RPMI8226 (cell line): ENCODE data around the gene SNX25.
"Not testable (repeated sequence)": the region's sequence is repeated elsewhere in the genome, so short reads cannot be mapped to it uniquely, and the experiment has no call there.

ENCODE experiments used
- DNase-seq: peaks from one replicate; pipeline ENCODE4 v3.0.0-alpha.2; 2015

Gene SNX25

GRCh38 chr4:185205073-185205472 is 4.3 kb upstream of the SNX25 start:
- not testable (repeated sequence) for DNase-seq

- peak; percentile 46 for DNase-seq
Measured at GRCh38 chr4:185205697-185206342, 3.6 kb upstream of the SNX25 start.

- DNase-seq, result no peak
Measured at GRCh38 chr4:185207466-185207865, 1.9 kb upstream of the SNX25 start.

GRCh38 chr4:185209852-185210101 is 379 bp downstream of the SNX25 start:
- DNase-seq, result not testable (repeated sequence)

- peak; percentile 34 for DNase-seq
Measured at GRCh38 chr4:185210102-185210981, 944 bp downstream of the SNX25 start.

- DNase-seq, result peak; percentile 5
Measured at GRCh38 chr4:185211035-185211434, 1.6 kb downstream of the SNX25 start.

GRCh38 chr4:185211641-185212040 is 2.2 kb downstream of the SNX25 start:
- DNase-seq, result no peak

- DNase-seq, result no peak
Measured at GRCh38 chr4:185212581-185212980, 3.2 kb downstream of the SNX25 start.

- no peak for DNase-seq
Measured at GRCh38 chr4:185213877-185214276, 4.5 kb downstream of the SNX25 start.

- no peak for DNase-seq
Measured at GRCh38 chr4:185215261-185215660, 5.9 kb downstream of the SNX25 start.

- no peak for DNase-seq
Measured at GRCh38 chr4:185217408-185217975, 8.1 kb downstream of the SNX25 start.

GRCh38 chr4:185218312-185218711 is 8.9 kb downstream of the SNX25 start:
- no peak for DNase-seq

GRCh38 chr4:185219551-185220344 is 10.3 kb downstream of the SNX25 start:
- DNase-seq, result peak; percentile 61

GRCh38 chr4:185221491-185221890 is 12.1 kb downstream of the SNX25 start:
- DNase-seq, result no peak

GRCh38 chr4:185221912-185222311 is 12.5 kb downstream of the SNX25 start:
- no peak for DNase-seq

GRCh38 chr4:185222598-185222997 is 13.2 kb downstream of the SNX25 start:
- no peak for DNase-seq

GRCh38 chr4:185224597-185224996 is 15.2 kb downstream of the SNX25 start:
- no peak for DNase-seq

GRCh38 chr4:185225940-185226339 is 16.5 kb downstream of the SNX25 start:
- no peak for DNase-seq

GRCh38 chr4:185227131-185227551 is 17.7 kb downstream of the SNX25 start:
- DNase-seq, result no peak

- no peak for DNase-seq
Measured at GRCh38 chr4:185227713-185228278, 18.4 kb downstream of the SNX25 start.

GRCh38 chr4:185229021-185229818 is 19.8 kb downstream of the SNX25 start:
- no peak for DNase-seq

- no peak for DNase-seq
Measured at GRCh38 chr4:185232370-185232769, 23.0 kb downstream of the SNX25 start.
